CD14-positive monocyte (primary cell): ENCODE results near the gene CBFB. TPM values are rescaled to one million over a fixed set of nuclear protein-coding genes. Genes with fewer than 3 reads are reported as not detected.

Source experiments
- DNase-seq, 3 donors: peaks; one replicate each; pipeline ENCODE4 v3.0.0-alpha.2; 2011 to 2022
- H2AFZ ChIP-seq: 2 replicates; pipeline ENCODE4 v1.6.0; 2012; ENCODE audit warnings: mild to moderate bottlenecking, low read depth, low read length, inconsistent platforms; ENCODE audit not compliant: insufficient read depth, poor library complexity, severe bottlenecking
- H3K27ac ChIP-seq, 2 donors: 1 replicate in 1 of 2; 2 replicates in 1 of 2; pipeline ENCODE4 v1.5.1; 2012 to 2013; ENCODE audit warnings: low read length in 2 of 2, control low read depth in 1 of 2, inconsistent platforms in 1 of 2, low read depth in 1 of 2, mild to moderate bottlenecking in 1 of 2
- H3K27me3 ChIP-seq, 2 donors: one replicate each; pipeline versions ENCODE4 v1.6.0 to v1.6.1; 2011 to 2013; ENCODE audit warnings: low read length in 2 of 2; ENCODE audit not compliant: control insufficient read depth in 2 of 2, insufficient read depth in 2 of 2
- H3K36me3 ChIP-seq, 2 donors: replicated peaks in 1 of 2; 1 replicate in 1 of 2; 2 replicates in 1 of 2; pipeline versions ENCODE4 v1.5.1 to v1.6.1; 2012 to 2013; ENCODE audit warnings: low read length in 2 of 2, control low read depth in 1 of 2, inconsistent platforms in 1 of 2, mild to moderate bottlenecking in 1 of 2; ENCODE audit not compliant: insufficient read depth in 2 of 2, control insufficient read depth in 1 of 2
- H3K4me1 ChIP-seq, 2 donors: 1 replicate in 1 of 2; 2 replicates in 1 of 2; pipeline versions ENCODE4 v1.5.1 to v1.6.1; 2012 to 2013; ENCODE audit warnings: low read length in 2 of 2, control low read depth in 1 of 2, inconsistent platforms in 1 of 2, mild to moderate bottlenecking in 1 of 2, moderate library complexity in 1 of 2; ENCODE audit not compliant: insufficient read depth in 2 of 2, control insufficient read depth in 1 of 2
- H3K4me2 ChIP-seq: replicated peaks from 2 replicates; pipeline ENCODE3; 2012; ENCODE audit warnings: low read length, moderate library complexity, mild to moderate bottlenecking; ENCODE audit not compliant: poor library complexity, severe bottlenecking; ENCODE audit errors: extremely low read depth
- H3K4me3 ChIP-seq, 3 experiments: fragments of 200-600 bp in 1 of 3; sonication (generic) in 1 of 3; replicated peaks in 1 of 3; 1 replicate in 2 of 3; 2 replicates in 1 of 3; pipeline ENCODE4 v1.5.1; 2011 to 2013; ENCODE audit warnings: low read length in 3 of 3, mild to moderate bottlenecking in 3 of 3, control low read depth in 2 of 3, low read depth in 2 of 3, inconsistent platforms in 1 of 3, moderate library complexity in 1 of 3
- H3K79me2 ChIP-seq: 2 replicates; pipeline ENCODE4 v1.6.0; 2012; ENCODE audit warnings: mild to moderate bottlenecking, control low read depth, inconsistent platforms, low read length, moderate library complexity; ENCODE audit not compliant: insufficient read depth
- H3K9ac ChIP-seq: 2 replicates; pipeline ENCODE4 v1.6.0; 2017; ENCODE audit warnings: low read length, mild to moderate bottlenecking; ENCODE audit not compliant: insufficient read depth, poor library complexity, severe bottlenecking
- H3K9me3 ChIP-seq, 2 donors: replicated peaks in 1 of 2; 1 replicate in 1 of 2; 2 replicates in 1 of 2; pipeline versions ENCODE4 v1.5.1 to v1.6.1; 2012 to 2013; ENCODE audit warnings: low read length in 2 of 2, control low read depth in 1 of 2; ENCODE audit not compliant: control insufficient read depth in 1 of 2, insufficient read depth in 1 of 2
- H4K20me1 ChIP-seq: 2 replicates; pipeline ENCODE4 v1.6.0; 2012; ENCODE audit warnings: mild to moderate bottlenecking, low read length, control low read depth, moderate library complexity; ENCODE audit not compliant: insufficient read depth
- H3K27ac Mint-ChIP-seq, 7 donors: one replicate each; pipeline ENCODE4 v1.8.0; 2020; ENCODE audit warnings: mild to moderate bottlenecking in 7 of 7, mixed read lengths in 7 of 7, moderate library complexity in 6 of 7, inconsistent platforms in 2 of 7
- H3K27me3 Mint-ChIP-seq, 3 donors: one replicate each; pipeline ENCODE4 v1.8.0; 2021 to 2022; ENCODE audit warnings: low read depth in 3 of 3, mild to moderate bottlenecking in 3 of 3, mixed read lengths in 3 of 3, moderate library complexity in 3 of 3, inconsistent platforms in 1 of 3
- H3K36me3 Mint-ChIP-seq, 2 donors: one replicate each; pipeline ENCODE4 v1.8.0; 2020; ENCODE audit warnings: mixed read lengths in 2 of 2, inconsistent platforms in 1 of 2, mild to moderate bottlenecking in 1 of 2
- H3K4me1 Mint-ChIP-seq: one replicate; pipeline ENCODE4 v1.8.0; 2020; ENCODE audit warnings: mild to moderate bottlenecking, mixed read lengths
- H3K4me3 Mint-ChIP-seq, 2 donors: one replicate each; pipeline ENCODE4 v1.8.0; 2020; ENCODE audit warnings: mild to moderate bottlenecking in 2 of 2, mixed read lengths in 2 of 2, moderate library complexity in 1 of 2
- H3K9me3 Mint-ChIP-seq, 7 donors: one replicate each; pipeline ENCODE4 v1.8.0; 2020 to 2022; ENCODE audit warnings: mixed read lengths in 7 of 7, mild to moderate bottlenecking in 6 of 7, moderate library complexity in 6 of 7, inconsistent platforms in 2 of 7
- CTCF ChIP-seq: fragments of 200-600 bp; IDR thresholded peaks from one replicate; pipeline ENCODE4 v1.8.0; 2022; ENCODE audit warnings: antibody characterized with exemption, mild to moderate bottlenecking
- WGBS: methylation state at CpG from one replicate; pipeline ENCODE4 v1.1.5; 2013; ENCODE audit warnings: missing lambda C conversion rate; ENCODE audit not compliant: insufficient coverage; 5-methylcytosine and 5-hydroxymethylcytosine counted together
- intact Hi-C, 2 donors: fragments of 100-400 bp; cut with micrococcal nuclease; formaldehyde crosslinking; loops; one replicate each; pipeline versions ENCODE4 v1.15.0 to v1.15.1; 2023
- polyA plus RNA-seq, 3 donors: library from polyadenylated mRNA; depleted of rRNA in 1 of 3; unstranded in 2 of 3; stranded (reverse) in 1 of 3; fragments of 300-500 nt in 2 of 3; fragments of >200 nt in 1 of 3; fragmentation: Illumina TruSeq in 2 of 3; gene quantifications; 1 replicate in 2 of 3; 2 replicates in 1 of 3; pipeline ENCODE4 v1.2.3, GENCODE V29; 2012 to 2021

CBFB gene
- polyA plus RNA-seq, 3 donors = 28.3 to 45.4 (median 29.5) TPM

GRCh38 chr16:67000384-67001351 lies 28.3 kb upstream of the CBFB start:
- Mint-ChIP-seq H3K9me3 (no peaks in the 10 kb centered on the region), H3K4me3 (peak overlapping the region; percentile 86 to 95), H3K4me1 (peaks cover 8% of the 10 kb centered on the region), H3K27me3 (peaks cover 11 to 35% (median 22%) of the 10 kb centered on the region in 3 donors), H3K36me3 (peaks cover 14 to 26% of the 10 kb centered on the region in 2 donors), H3K27ac (no peak overlapping the region)
- no peak overlapping the region for H3K27ac ChIP-seq
- DNase-seq = peak; percentile 20 to 39 (median 20)
- peaks cover 0 to 9% of the 10 kb centered on the region in 2 donors for H3K36me3 ChIP-seq
- intact Hi-C loops = no loop called here
- peaks cover 8% of the 10 kb centered on the region for H4K20me1 ChIP-seq
- peak overlapping the region; percentile 53 to 84 (median 79) for H3K4me3 ChIP-seq
- H3K79me2 ChIP-seq = no peaks in the 10 kb centered on the region
- H3K4me2 ChIP-seq = peak overlapping the region; percentile 89
- 10% methylated on average over 74 of the region's 89 CpGs for WGBS
- H3K27me3 ChIP-seq = peaks cover 0 to 10% of the 10 kb centered on the region in 2 donors
- H2AFZ ChIP-seq = peak overlapping the region; percentile 95
- no peaks in the 10 kb centered on the region for H3K9me3 ChIP-seq
- H3K9ac ChIP-seq = peak overlapping the region; percentile 56
- peaks cover 8 to 13% of the 10 kb centered on the region in 2 donors for H3K4me1 ChIP-seq
- TF ChIP-seq CTCF = no peak

GRCh38 chr16:67001726-67002125 lies 27.2 kb upstream of the CBFB start:
- no peak overlapping the region for H3K27ac Mint-ChIP-seq
- H3K9ac ChIP-seq = no peak overlapping the region
- peaks cover 8 to 13% of the 10 kb centered on the region in 2 donors for H3K4me1 ChIP-seq
- intact Hi-C loops = no loop called here
- no peaks in the 10 kb centered on the region for H3K9me3 Mint-ChIP-seq
- TF ChIP-seq CTCF = no peak
- no peak overlapping the region for H3K27ac ChIP-seq
- H3K27me3 ChIP-seq = peaks cover 0 to 10% of the 10 kb centered on the region in 2 donors
- peak overlapping the region in 1 of 2 donors; percentile 67 for H3K4me3 Mint-ChIP-seq
- H2AFZ ChIP-seq = no peak overlapping the region
- peaks cover 8% of the 10 kb centered on the region for H3K4me1 Mint-ChIP-seq
- H3K79me2 ChIP-seq = no peaks in the 10 kb centered on the region
- H3K9me3 ChIP-seq = no peaks in the 10 kb centered on the region
- no peak for DNase-seq
- H3K27me3 Mint-ChIP-seq = peaks cover 11 to 35% (median 21%) of the 10 kb centered on the region in 3 donors
- no CpG with 5 or more reads among the region's 3 CpGs for WGBS
- H3K4me3 ChIP-seq = no peak overlapping the region
- H3K36me3 ChIP-seq = peaks cover 0 to 9% of the 10 kb centered on the region in 2 donors
- H3K36me3 Mint-ChIP-seq = peaks cover 17 to 26% of the 10 kb centered on the region in 2 donors
- no peak overlapping the region for H3K4me2 ChIP-seq
- peaks cover 8% of the 10 kb centered on the region for H4K20me1 ChIP-seq
